Measurements from ENCODE around the gene MED14. TPM values are rescaled to one million over a fixed set of nuclear protein-coding genes. Genes with fewer than 3 reads are reported as not detected.

Gene MED14
- total and polyA plus RNA-seq, 2 of the 8 experiments (the other 6 are each of a cell fraction or from before 2014, with no cell fraction given), result 79.7 to 117 TPM

GRCh38 chrX:40729598-40730584 is 5.5 kb downstream of the MED14 start:
- H3K9ac ChIP-seq (replicated peaks in 1 of 4; ENCODE audit: extremely low read depth in 1 of 4, low read depth in 3 of 4, low read length in 3 of 4), result no peak overlapping the region
- 0 out of 2 replicates have a peak, but pooled peaks cover 1% of the 10 kb centered on the region for H3K23me2 ChIP-seq (ENCODE audit: low read depth, low read length)
- H4K5ac ChIP-seq (ENCODE audit: insufficient read length, low read depth, low read length), result no peak overlapping the region
- H3K4me2 ChIP-seq (ENCODE audit: insufficient read depth in 1 of 2, low read depth in 2 of 2, low read length in 2 of 2), result peak overlapping the region; percentile 38 to 90
- H3K23ac ChIP-seq (ENCODE audit: insufficient read length), result no peak overlapping the region
- H3K4me1 ChIP-seq (replicated peaks in 1 of 4; ENCODE audit: control insufficient read depth in 3 of 4, insufficient read depth in 4 of 4, low read length in 3 of 4), result peaks cover 0 to 3% (median 0%) of the 10 kb centered on the region in 4 experiments; a peak in 1 of 7 replicates
- H3K79me1 ChIP-seq (ENCODE audit: low read depth, low read length), result no peaks in the 10 kb centered on the region
- H3K36me3 ChIP-seq (ENCODE audit: control insufficient read depth in 2 of 4, insufficient read depth in 4 of 4, low read length in 3 of 4), result peaks cover 0 to 50% (median 6%) of the 10 kb centered on the region in 4 experiments; a peak in 3 of 8 replicates
- no peak overlapping the region for H3K14ac ChIP-seq (ENCODE audit: insufficient read length)
- no peak overlapping the region for H4K8ac ChIP-seq (ENCODE audit: extremely low read depth, insufficient read depth, low read length)
- H2BK15ac ChIP-seq (ENCODE audit: low read length), result no peak overlapping the region
- ChIA-PET CTCF (ENCODE audit: partially characterized antibody) (no interaction called here), POLR2A (ENCODE audit: partially characterized antibody) (no interaction called here)
- H3K4me3 ChIP-seq (ENCODE audit: extremely low read depth in 1 of 4, insufficient read depth in 2 of 4, low read depth in 3 of 4, low read length in 4 of 4), result peak overlapping the region in 2 of 4 experiments; percentile 10 to 40; a peak in 3 of 8 replicates
- H3K27me3 ChIP-seq (replicated peaks in 1 of 4; ENCODE audit: control insufficient read depth in 3 of 4, extremely low read depth in 1 of 4, insufficient read depth in 3 of 4, low read length in 3 of 4), result no peaks in the 10 kb centered on the region
- no peak overlapping the region for H4K91ac ChIP-seq (replicated peaks; ENCODE audit: insufficient read length, low read length)
- FAIRE-seq (peak; percentile 60), DNase-seq (ENCODE audit: low read depth in 1 of 2, low spot score in 2 of 2) (no peak)
- no peak overlapping the region for H2AK5ac ChIP-seq (ENCODE audit: low read depth, low read length)
- no peak overlapping the region for H3K27ac ChIP-seq (ENCODE audit: low read depth, low read length)
- TF ChIP-seq EP300 (IDR thresholded peaks at IDR 0.05; ENCODE audit: borderline replicate concordance in 1 of 2, low read depth in 2 of 2, low read length in 2 of 2) (no peak), NANOG (IDR thresholded peaks at IDR 0.05; ENCODE audit: insufficient read depth, low read depth, low read length, poor library complexity, severe bottlenecking) (no peak)
- no peak overlapping the region for H2BK120ac ChIP-seq (replicated peaks; ENCODE audit: low read depth, low read length)
- H3K18ac ChIP-seq (ENCODE audit: extremely low read depth, low read length), result no peak overlapping the region
- H2BK20ac ChIP-seq (ENCODE audit: low read length), result no peak overlapping the region
- no peak overlapping the region for H2AFZ ChIP-seq (ENCODE audit: low read length)
- H4K20me1 ChIP-seq (replicated peaks in 1 of 2; ENCODE audit: control insufficient read depth in 1 of 2, insufficient read depth in 2 of 2, low read length in 2 of 2), result peaks cover 6 to 13% of the 10 kb centered on the region in 2 experiments
- no peak overlapping the region for H2BK5ac ChIP-seq (ENCODE audit: low read depth, low read length)
- no peak overlapping the region for H3K56ac ChIP-seq (replicated peaks; ENCODE audit: insufficient read length, low read depth, low read length)
- 69% methylated on average over 4 of the region's 4 CpGs; no CpG with 5 or more reads in 1 of the 2 experiments for WGBS, 2 experiments (ENCODE audit: extremely low coverage in 1 of 2, insufficient coverage in 1 of 2, insufficient read length in 1 of 2, insufficient replicate concordance in 2 of 2, low coverage in 1 of 2, low lambda C conversion rate in 2 of 2, missing lambda C conversion rate in 1 of 2)
- no peak overlapping the region for H2BK12ac ChIP-seq (ENCODE audit: low read depth, low read length)
- no peaks in the 10 kb centered on the region for H3K9me3 ChIP-seq (ENCODE audit: insufficient read depth in 2 of 2, low read depth in 1 of 2, low read length in 1 of 2)
- H3K79me2 ChIP-seq (ENCODE audit: control insufficient read depth in 1 of 2, insufficient read depth in 2 of 2, low read length in 2 of 2), result peaks cover 35 to 100% of the 10 kb centered on the region in 2 experiments
- H3K4ac ChIP-seq (replicated peaks; ENCODE audit: insufficient read length, low read depth, low read length), result no peak overlapping the region
